GM20431 (cell line): ENCODE measurements around the gene SEH1L.

ENCODE experiments used
- in situ Hi-C: fragments of 300-500 bp; cut with MseI, MboI; formaldehyde crosslinking; loops from one replicate; pipeline ENCODE4 v1.15.0; 2020; ENCODE audit warnings: low sequenced_read_pairs; ENCODE audit not compliant: unreplicated experiment

SEH1L gene, protein sequence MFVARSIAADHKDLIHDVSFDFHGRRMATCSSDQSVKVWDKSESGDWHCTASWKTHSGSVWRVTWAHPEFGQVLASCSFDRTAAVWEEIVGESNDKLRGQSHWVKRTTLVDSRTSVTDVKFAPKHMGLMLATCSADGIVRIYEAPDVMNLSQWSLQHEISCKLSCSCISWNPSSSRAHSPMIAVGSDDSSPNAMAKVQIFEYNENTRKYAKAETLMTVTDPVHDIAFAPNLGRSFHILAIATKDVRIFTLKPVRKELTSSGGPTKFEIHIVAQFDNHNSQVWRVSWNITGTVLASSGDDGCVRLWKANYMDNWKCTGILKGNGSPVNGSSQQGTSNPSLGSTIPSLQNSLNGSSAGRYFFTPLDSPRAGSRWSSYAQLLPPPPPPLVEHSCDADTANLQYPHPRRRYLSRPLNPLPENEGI

DNA sequence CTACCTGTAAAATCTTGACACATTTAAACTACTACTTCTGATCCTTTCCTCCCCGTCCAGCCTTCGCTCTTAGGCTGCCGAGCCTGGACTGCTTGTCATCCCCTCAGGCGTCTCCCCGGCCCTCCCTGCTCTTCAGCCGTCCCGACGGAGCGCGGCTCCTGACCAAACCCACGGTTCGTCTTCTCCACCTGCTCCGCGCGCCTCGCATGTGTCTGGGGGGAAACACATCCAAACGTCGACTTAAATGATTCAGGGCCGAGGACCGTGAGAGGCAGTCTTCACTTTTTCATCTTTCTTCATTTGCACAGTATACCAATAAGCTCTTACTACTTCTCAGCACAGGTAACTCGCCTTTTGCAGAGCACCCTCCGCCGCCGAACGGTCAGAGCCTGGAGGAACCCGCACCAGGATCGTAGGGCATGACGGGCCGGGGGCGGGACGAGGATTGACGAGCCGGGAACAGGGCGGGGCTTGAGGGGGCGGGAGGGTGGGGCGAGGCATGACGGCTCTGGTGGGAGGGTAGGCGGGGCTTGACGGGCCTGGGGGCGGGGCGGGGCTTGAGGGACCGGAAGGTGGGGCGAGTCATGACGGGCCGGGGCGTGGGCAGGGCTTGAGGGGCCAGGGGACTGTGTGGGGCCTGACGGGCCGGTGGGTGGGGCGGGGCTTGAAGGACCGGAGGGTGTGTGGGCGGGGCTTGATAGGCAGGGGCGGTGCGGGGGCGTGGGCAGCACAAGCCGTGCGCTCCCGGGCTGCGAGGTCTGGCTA is at the start of gene SEH1L:
TSS of gene SEH1L (plus strand) at position 727 of the 765 bp plus-strand sequence. CDS start 111 bp downstream, outside the sequence.
- in situ Hi-C loops: no loop called here

DNA sequence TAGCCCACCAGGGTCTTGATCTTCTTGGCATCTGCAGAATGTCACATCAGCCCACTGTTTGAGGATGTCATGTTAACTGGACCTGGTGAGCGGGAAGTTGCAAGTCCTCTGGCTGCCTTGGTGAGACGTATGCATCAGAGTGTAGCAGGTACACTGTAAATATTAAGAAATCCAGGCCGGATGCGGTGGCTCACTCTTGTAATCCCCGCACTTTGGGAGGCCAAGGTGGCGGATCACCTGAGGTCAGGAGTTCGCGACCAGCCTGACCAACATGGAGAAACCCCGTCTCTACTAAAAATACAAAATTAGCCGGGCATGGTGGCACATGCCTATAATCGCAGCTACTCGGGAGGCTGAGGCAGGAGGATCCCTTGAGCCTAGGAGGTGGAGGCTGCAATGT is 46.6 kb upstream of the SEH1L start:
- in situ Hi-C loops: loop anchor here (10.0 kb wide), 1 partner anchor 156 kb away; no protein-coding TSS in a partner anchor

DNA sequence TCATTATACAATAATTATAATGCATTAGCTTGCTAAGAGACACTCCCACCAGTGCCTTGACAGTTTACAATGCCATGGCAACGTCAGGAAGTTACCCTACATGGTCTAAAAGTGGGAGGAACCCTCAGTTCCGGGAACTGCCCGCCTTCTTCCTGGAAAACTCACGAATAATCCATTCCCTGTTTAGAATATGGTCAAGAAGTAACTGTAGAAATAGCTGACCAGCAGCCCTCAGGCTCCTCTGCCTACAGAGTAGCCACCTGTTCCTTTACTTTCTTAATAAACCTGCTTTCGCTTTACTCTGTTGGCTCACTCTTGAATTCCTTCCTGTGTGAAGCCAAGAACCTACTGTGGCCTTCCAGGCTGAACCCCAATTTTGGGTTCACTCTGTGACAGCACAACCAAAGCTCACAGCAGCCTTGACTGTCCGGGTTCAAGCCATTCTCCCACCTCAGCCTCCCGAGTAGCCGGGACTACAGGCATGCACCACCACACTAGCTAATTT is 43.7 kb upstream of the SEH1L start:
- in situ Hi-C loops: loop anchor here (10.0 kb wide), 1 partner anchor 159 kb away; no protein-coding TSS in a partner anchor

DNA sequence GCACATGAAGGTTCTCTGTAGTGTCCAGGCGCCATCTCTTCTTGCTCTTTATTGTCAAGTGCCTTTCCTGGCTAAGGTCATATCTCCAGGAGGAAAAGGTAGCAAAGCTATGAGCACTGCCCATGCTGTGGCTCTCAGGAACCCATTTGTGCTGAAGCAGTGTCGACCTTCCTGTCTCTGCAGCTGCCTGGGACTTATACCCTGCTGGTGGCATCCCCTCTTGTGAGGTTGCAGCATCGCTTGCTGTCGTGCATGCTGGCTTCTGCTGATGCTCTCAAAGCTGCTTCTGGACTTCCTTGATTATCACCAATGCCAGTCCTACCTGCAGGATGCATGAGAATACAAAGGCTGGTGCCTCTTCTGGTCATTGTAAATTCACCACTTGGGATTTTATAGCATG is 41.7 kb upstream of the SEH1L start:
- in situ Hi-C loops: loop anchor here (10.0 kb wide), 1 partner anchor 161 kb away; no protein-coding TSS in a partner anchor

DNA sequence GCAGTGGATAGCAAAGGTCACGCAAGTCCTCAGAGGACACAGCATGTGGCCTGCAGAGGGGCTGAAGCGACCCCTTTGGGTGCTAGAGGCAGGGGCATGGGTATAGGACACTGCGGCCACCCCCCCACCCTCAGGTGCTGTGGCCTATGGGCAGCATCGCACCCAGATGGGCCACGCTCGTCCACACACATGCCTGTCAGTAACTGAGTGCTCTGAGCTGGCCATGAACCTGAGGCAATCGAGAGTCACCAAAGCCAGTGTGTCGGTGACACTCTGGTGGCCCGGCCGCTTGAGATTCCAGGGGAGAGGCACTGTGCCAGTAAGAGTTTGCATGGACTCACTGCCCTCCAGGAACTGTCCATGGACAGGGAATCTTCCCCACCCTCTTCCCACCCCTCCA is 41.0 kb upstream of the SEH1L start:
- in situ Hi-C loops: loop anchor here (10.0 kb wide), 1 partner anchor 162 kb away; no protein-coding TSS in a partner anchor

DNA sequence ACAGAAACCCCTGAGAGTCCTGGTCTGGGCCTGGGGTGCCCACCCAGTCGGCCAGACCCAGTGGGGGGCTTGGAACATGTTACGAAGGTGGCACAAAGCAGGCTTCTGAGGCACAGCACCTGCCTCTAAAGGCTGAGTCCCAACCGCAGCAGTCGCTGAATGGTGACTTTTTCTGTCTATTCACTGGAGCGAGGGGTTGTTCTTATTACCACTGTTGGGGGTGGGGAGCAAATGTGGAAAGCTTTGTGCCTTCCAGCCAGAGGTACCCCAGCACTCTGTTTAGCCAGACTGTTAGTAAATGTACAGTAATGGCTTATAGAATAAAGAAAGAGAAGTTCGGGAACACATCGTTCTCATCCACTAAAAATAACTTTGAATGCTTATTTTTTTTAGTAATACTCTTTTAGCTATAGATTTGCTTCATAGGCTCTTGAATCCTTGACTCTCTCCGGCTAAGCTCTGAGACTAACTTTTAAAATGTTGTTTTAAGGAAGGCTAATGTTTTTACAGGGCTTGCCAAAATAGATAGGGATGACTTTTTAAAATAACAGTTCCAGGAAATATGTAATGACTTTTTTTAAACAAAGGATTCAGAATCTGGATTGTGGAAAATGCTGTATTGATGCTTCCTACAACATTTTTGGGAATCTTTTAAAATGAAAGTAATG is 40.4 kb upstream of the SEH1L start:
- in situ Hi-C loops: loop anchor here (10.0 kb wide), 1 partner anchor 163 kb away; no protein-coding TSS in a partner anchor

DNA sequence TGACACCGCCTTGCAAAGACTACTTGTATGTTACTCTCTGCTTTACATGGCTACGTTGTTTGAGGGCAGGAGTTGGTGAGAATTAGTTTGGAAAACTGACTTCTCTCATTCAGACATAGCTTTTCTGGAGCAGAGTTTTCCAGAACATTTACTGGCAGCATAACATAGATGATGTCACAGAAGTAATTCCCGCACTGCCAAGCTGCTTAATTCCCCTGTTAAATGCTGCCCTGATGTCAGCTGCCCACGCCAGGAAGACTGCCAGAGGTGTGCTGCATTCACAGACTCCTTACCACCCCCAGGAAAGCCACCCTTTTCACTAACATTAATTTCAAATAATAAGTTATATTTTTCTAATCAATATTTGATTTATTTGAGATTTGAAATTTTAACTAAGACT is 39.1 kb upstream of the SEH1L start:
- in situ Hi-C loops: loop anchor here (10.0 kb wide), 1 partner anchor 164 kb away; no protein-coding TSS in a partner anchor

DNA sequence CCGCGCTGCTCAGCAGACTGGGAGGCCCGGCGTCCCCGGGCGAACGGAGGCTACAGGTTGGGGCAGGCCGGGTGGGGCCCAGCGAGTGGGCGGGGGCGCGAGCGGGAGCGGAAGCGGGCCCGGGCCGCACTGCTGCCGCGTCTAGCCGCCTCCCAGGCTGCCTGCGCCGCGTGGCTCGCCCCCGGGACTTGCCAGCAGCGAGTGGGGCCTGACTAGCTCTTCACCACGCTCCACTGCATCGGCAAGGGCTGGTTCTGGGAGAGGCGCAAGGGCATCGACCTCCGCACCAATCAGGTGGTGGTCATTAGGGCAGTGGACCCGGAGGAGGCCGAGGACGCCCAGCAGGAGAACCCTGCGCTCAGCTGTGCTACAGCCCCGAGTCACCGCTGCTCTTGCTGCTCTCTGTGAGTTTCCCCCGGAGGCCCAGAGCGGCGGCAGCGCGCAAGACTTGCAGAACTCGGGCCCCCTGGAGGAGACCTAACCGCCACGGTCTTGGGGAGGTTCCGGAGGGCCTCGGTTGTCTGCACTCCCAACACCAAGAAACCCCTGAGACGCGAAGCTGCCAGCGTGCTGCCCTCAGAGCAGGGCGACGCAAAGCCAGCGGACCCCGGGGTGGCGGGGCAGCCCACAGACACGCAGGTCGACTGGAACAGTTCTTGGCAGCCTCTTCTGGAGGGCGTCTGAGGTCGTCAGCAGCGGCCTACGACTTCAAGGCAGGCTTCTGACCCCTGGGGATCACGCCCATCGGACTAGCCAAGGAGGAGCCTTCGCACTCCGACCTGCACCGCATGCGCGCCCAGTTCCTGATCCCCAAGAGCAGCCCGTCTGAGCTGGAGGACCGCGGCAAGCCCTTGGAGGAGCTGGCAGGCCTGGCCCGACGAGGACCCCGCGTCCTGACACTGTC is 36.5 kb upstream of the SEH1L start:
- in situ Hi-C loops: no loop called here

DNA sequence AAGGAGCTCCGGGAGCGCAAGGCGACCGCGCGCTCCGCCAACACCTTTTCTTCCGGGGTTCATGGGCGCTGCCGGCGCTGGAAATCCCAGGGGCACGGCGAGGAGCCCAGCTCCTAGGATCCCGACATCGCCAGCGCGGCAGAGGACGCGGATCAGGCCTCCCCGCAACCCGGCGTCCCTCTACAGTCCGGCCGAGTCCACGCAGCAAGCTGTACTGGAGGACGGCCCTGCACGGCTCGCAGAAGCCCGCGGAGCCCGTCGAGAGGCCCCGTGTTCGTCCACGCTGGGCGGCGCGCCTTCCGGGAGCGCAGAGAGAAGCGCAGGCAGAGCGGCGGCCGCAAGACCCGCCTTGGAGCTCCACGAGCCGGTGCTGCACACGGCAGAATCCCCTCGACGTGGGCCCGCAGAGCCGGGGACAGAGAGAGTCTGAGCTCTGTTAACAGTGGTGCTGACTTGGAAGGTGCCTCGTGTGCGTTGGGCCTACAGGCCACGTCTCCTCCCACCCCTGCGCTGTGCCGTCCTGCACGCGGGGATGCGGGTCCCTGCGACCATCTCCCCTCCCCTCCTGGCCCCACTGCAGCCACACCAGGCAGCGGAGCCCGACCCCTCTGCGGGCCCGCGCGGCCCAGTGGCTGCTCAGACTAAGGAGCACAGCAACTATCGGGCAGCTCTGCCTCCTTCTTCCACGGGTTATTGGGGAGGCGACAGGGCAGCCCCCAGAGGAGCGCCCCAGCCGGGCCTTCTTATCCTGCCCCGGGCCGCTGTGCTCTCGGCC is 35.7 kb upstream of the SEH1L start:
- in situ Hi-C loops: no loop called here

DNA sequence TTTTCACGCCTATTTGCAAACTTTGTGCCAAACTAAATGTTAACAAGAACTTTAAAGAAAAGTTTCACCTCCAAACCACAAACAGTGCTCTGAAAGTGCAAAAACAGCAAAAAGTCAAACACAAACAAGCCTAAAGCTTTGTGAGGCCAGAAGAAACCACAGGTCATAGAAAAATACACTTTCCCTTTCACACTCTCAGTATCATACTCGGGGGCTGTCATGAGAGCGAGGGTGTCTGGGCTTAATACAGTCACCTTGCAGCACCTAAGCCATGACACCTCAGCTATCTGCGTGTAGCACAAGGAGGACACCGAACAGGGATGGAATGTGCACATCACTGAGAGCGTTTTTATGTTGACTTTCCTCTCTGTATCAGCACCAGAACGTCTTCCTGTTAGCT is 26.6 kb upstream of the SEH1L start:
- in situ Hi-C loops: no loop called here

DNA sequence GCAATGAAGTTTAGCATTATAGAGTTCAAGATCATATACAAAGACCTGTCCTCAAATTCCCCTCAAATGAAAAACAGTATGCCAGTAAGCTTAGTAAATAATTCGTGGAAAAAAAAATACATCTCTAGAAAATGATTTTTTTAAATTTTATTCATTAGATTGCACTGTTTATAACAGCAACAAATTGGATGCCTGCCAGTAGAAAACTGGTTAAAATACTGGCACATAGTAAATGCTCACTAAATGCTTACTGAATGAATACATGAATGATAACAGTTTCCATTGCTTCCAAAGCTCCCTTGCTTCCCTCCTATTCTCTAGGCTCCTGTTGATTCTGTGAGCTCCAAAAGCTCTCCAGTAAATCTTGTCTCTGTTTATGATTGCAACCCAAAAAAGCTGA is 25.5 kb upstream of the SEH1L start:
- in situ Hi-C loops: no loop called here

DNA sequence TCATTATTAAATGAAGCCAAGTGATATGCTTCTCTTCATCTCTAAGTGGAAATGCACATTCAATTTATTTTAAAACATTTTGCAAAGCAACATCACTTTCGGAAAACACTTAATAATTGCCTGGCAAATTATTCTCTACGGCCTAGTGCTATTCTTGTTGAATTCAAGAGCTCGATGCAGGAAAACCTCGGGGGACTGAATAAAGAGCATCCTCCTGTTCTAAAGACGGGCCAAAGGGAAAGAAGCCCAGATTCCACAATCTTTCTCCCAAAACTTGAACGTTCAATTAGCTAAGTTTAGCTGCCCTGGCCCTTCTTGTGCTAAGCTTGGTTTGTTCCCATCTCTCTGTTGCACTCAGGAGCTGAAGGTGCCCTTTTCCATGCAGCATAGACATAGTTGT is 23.2 kb upstream of the SEH1L start:
- in situ Hi-C loops: no loop called here

DNA sequence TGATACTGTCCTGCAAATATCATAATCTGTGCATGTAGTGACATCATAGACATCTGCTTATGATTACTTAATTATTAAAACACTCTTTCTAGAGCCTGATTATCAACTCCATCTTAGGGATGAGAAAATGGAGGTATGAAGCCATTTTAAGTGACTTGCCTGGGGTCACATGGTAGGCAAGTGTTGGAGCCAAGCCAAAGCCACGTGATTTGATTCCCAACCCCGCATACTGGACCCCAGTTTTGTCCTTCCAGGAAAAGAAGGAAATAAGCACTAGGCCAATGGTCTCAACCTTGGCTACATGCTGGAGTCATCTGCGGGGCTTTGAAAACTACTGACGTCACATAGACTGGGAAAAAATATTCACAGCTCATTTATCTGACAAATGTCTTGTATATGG is 19.6 kb upstream of the SEH1L start:
- in situ Hi-C loops: no loop called here

DNA sequence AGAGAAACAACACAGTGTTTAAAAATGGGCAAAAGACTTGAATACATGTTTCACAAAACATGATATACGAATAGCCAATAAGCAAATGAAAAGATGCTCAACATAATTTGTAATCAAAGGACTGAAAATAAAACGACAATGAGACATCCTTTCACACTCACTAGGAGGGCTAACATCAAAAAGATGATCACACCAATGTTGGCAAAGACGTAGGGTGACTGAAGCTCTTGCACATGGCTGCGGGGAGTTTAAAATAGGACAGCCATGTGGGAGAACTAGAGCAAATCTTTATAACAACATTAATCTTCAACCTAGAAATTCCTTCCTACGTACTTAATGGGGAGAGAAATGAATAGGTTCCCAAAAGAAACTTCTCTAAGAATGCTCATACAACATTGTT is 19.2 kb upstream of the SEH1L start:
- in situ Hi-C loops: no loop called here

DNA sequence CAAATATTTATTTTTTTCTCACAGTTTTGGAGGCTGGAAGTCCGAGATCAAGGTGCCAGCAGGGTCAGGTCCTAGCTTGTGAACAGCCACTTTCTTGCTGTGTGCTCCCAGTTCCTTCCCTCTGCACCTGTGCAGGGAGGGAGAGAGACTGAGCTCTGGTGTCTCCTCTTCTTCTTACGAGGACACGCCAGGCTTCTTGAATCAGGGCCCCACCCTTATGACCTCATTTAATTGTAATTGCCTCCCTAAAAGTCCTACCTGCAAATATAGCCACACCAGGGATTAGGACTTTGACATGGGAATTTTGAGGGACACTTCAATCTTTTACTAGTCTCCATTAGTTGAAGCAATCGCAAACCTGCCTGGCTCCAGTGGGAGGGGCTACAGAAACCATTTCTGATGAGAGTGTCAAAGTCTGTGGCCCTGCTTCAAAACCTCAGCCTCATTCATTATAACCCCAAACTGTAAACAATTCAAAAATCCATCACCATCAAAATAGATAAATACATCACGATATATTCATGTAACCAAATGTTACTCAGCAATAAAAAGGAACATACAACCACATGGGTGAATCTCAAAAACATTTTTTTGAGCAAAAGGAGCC is 18.2 kb upstream of the SEH1L start:
- in situ Hi-C loops: loop anchor here (10.0 kb wide), 1 partner anchor 195 kb away; no protein-coding TSS in a partner anchor

DNA sequence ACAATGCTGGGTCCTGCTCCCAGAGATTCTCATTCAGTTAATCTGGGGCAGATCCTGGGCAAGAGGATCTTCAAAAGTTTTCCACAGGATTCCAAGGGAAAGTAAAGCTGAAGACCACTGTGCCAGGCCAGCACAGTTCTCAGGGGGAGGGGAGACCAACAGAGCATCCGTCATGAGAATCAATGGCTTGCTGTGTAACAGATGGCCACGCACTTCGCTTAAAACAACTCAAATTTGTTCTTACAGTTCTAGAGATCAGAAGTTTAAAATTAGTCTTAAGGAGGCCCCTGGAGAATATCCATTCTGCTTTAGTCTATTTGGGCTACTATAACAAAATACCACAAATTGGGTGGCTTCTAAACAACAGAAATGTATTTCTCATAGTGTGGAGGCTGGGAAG is 17.4 kb upstream of the SEH1L start:
- in situ Hi-C loops: loop anchor here (10.0 kb wide), 1 partner anchor 196 kb away; no protein-coding TSS in a partner anchor

DNA sequence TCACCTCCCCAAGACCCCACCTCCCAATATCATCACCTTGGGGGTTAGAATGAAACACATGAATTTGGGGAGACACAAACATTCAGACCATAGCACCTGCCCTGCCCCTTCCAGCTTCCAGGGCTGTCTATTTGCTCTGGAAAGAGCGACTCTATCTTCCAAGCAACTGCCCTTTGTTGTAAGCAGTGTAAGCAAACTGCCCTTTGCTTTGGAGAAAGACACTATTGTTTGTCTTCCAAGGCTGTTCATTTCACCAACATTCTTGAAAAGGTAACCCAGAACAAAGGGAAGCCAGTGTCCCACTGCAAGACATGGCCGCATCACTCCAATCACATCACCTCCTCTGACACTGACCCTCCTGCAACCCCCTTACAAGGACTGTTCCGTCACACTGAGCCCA is 16.9 kb upstream of the SEH1L start:
- in situ Hi-C loops: loop anchor here (10.0 kb wide), 1 partner anchor 196 kb away; no protein-coding TSS in a partner anchor

DNA sequence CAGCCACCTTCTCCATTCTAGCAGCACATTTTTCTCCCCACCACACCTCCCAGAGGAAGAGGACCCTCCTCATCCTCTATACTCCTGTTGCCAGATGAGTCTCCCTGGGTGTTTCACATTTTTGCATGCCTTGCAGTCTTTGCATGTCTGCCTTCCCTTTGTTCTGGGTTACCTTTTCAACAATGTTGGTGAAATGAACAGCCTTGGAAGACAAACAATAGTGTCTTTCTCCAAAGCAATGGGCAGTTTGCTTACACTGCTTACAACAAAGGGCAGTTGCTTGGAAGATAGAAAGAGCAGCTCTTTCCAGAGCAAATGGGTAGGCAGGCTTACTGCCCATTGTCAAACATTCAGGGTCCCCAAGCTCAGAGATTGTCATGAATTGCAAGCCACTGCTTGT is 14.5 kb upstream of the SEH1L start:
- in situ Hi-C loops: loop anchor here (10.0 kb wide), 1 partner anchor 199 kb away; no protein-coding TSS in a partner anchor
